Lung (tissue), 12 donors: ENCODE measurements around the gene CD300LF. TPM values are rescaled to one million over a fixed set of nuclear protein-coding genes. Genes with fewer than 3 reads are reported as not detected.
A peak's percentile ranks its signal among the peaks of the same experiment; 100 is the strongest.

Experiments
- ATAC-seq: fragments of 200-7000 bp; cut with Tn5 transposase; one replicate; pipeline ENCODE4 v1.9.1; 2020; ENCODE audit warnings: moderate number of reproducible peaks; ENCODE audit not compliant: insufficient read depth, low FRiP score
- DNase-seq, 3 donors: peaks; one replicate each; pipeline ENCODE4 v3.0.0-alpha.2; 2013 to 2017
- H3K27ac ChIP-seq, 2 donors: one replicate each; pipeline ENCODE4 v1.5.1; 2013; ENCODE audit warnings: mild to moderate bottlenecking in 2 of 2, moderate library complexity in 2 of 2, control low read depth in 1 of 2, inconsistent platforms in 1 of 2, low read depth in 1 of 2, low read length in 1 of 2
- H3K27me3 ChIP-seq, 3 donors: one replicate each; pipeline ENCODE4 v1.5.1; 2013; ENCODE audit warnings: low read length in 2 of 3; ENCODE audit not compliant: control insufficient read depth in 3 of 3, insufficient read depth in 3 of 3
- H3K36me3 ChIP-seq, 4 donors: one replicate each; pipeline ENCODE4 v1.5.1; 2013; ENCODE audit warnings: low read length in 4 of 4, mild to moderate bottlenecking in 1 of 4, moderate library complexity in 1 of 4; ENCODE audit not compliant: control insufficient read depth in 4 of 4, insufficient read depth in 4 of 4
- H3K4me1 ChIP-seq, 5 donors: one replicate each; pipeline ENCODE4 v1.5.1; 2013; ENCODE audit warnings: low read length in 5 of 5, mild to moderate bottlenecking in 2 of 5, moderate library complexity in 1 of 5; ENCODE audit not compliant: control insufficient read depth in 5 of 5, insufficient read depth in 5 of 5
- H3K4me3 ChIP-seq: one replicate; pipeline ENCODE4 v1.5.1; 2013; ENCODE audit warnings: mild to moderate bottlenecking, control low read depth, moderate library complexity
- H3K9ac ChIP-seq, 2 donors: one replicate each; pipeline ENCODE4 v1.5.1; 2013; ENCODE audit warnings: low read length in 2 of 2, control low read depth in 1 of 2; ENCODE audit not compliant: insufficient read depth in 1 of 2
- H3K9me3 ChIP-seq, 4 donors: one replicate each; pipeline ENCODE4 v1.5.1; 2013; ENCODE audit warnings: low read length in 3 of 4, mild to moderate bottlenecking in 1 of 4, moderate library complexity in 1 of 4; ENCODE audit not compliant: control insufficient read depth in 4 of 4, insufficient read depth in 3 of 4
- WGBS, 2 donors: extraction: QIAGEN DNeasy Blood & Tissue Kit; methylation state at CpG; one replicate each; pipeline ENCODE4 v1.1.7; 2013; 5-methylcytosine and 5-hydroxymethylcytosine counted together
- polyA plus RNA-seq, 2 donors: library from polyadenylated mRNA; stranded (reverse); fragments of 200-250 nt; gene quantifications; one replicate each; pipeline ENCODE4 v1.2.1, GENCODE V29; 2013
- total RNA-seq, 2 donors: library from RNA; depleted of rRNA in 1 of 2; stranded (reverse); fragments of >200 nt in 1 of 2; gene quantifications; one replicate each; pipeline ENCODE4 v1.2.1, GENCODE V29; 2014 to 2021
- TF ChIP-seq, protein P1 (sequence below): IDR thresholded peaks from 2 replicates; pipeline ENCODE4 v1.5.1; 2012; ENCODE audit warnings: mild to moderate bottlenecking; ENCODE audit errors: control extremely low read depth, extremely low read depth
- donor health status: control.
- donor health status: control.
- donor health status: Bipolar disorder and iron deficiency.
- donor health status: healthy.
- donor health status: DM: yes; HTN: yes; CAD: no.

The CD300LF gene
- total and polyA plus RNA-seq, 4 donors: 8.6 to 35.1 (median 26.2) TPM

DNA sequence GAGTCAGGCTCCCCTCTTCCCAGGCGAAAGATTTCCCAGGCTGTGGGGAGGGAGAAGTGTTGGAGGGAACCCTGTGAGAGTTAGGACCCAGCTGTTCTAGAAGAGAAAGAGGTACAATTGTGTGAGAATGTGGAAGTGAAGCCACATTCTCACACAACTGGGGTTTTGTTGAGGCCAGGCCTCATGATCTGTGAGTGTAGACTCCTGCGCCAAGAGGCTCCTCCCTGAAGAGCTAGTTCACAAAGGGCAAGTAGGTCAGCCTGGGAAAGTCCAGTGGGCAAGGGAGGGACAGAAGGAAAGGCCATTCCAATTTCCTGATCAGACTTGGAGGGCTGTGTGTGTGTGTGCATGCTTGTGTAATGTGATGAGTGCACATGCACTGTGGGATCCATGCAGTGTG, 15.2 kb downstream of the CD300LF start:
- Histone ChIP-seq H3K27ac (no peak overlapping the region), H3K4me3 (no peak overlapping the region), H3K9ac (no peak overlapping the region), H3K27me3 (peaks cover 0 to 4% (median 0%) of the 10 kb centered on the region in 3 donors), H3K36me3 (no peaks in the 10 kb centered on the region), H3K9me3 (peaks cover 0 to 2% (median 0%) of the 10 kb centered on the region in 4 donors), H3K4me1 (no peaks in the 10 kb centered on the region)
- DNase-seq (no peak), ATAC-seq (no peak)
- TF ChIP-seq, protein P1, sequence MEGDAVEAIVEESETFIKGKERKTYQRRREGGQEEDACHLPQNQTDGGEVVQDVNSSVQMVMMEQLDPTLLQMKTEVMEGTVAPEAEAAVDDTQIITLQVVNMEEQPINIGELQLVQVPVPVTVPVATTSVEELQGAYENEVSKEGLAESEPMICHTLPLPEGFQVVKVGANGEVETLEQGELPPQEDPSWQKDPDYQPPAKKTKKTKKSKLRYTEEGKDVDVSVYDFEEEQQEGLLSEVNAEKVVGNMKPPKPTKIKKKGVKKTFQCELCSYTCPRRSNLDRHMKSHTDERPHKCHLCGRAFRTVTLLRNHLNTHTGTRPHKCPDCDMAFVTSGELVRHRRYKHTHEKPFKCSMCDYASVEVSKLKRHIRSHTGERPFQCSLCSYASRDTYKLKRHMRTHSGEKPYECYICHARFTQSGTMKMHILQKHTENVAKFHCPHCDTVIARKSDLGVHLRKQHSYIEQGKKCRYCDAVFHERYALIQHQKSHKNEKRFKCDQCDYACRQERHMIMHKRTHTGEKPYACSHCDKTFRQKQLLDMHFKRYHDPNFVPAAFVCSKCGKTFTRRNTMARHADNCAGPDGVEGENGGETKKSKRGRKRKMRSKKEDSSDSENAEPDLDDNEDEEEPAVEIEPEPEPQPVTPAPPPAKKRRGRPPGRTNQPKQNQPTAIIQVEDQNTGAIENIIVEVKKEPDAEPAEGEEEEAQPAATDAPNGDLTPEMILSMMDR: no peak
- WGBS, 2 donors: 85 to 90% methylated on average over 2 of the region's 2 CpGs

DNA sequence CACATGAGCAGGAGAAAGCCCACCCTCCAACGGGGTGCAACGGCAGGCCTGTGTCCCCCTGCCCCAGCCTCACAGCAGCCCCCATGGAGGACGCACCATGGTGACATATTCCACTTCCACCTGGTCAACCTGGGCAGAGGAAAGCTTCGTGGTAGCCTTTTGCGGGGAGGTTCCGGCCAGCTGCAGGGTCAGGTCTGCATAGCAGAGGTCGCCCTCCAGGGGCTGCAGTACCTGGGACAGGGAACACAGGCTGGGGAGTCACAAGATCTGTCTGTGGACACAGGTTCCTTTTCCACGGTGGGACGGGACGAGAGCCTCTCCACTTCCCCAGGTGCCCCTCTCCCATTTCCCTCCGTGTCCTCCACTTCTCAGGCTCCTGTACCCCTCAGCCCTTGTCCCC, 17.1 kb downstream of the CD300LF start:
- Histone ChIP-seq H3K4me1 (no peaks in the 10 kb centered on the region), H3K36me3 (no peaks in the 10 kb centered on the region), H3K27me3 (peaks cover 0 to 4% (median 0%) of the 10 kb centered on the region in 3 donors), H3K4me3 (no peak overlapping the region), H3K27ac (no peak overlapping the region), H3K9me3 (peaks cover 0 to 2% (median 0%) of the 10 kb centered on the region in 4 donors), H3K9ac (no peak overlapping the region)
- DNase-seq (no peak), ATAC-seq (no peak)
- 85 to 89% methylated on average over 11 of the region's 11 CpGs for WGBS, 2 donors
- TF ChIP-seq, protein P1: no peak

- Histone ChIP-seq H3K27ac (no peak overlapping the region), H3K9ac (no peak overlapping the region), H3K9me3 (peaks cover 0 to 2% (median 0%) of the 10 kb centered on the region in 4 donors), H3K36me3 (no peaks in the 10 kb centered on the region), H3K27me3 (peaks cover 0 to 4% (median 0%) of the 10 kb centered on the region in 3 donors), H3K4me3 (no peak overlapping the region), H3K4me1 (no peaks in the 10 kb centered on the region)
- 85 to 92% methylated on average over 4 of the region's 4 CpGs for WGBS, 2 donors
- TF ChIP-seq, protein P1: no peak
- ATAC-seq (no peak), DNase-seq (no peak)
These were observed 18.6 kb downstream of the CD300LF start for GRCh38 chr17:74694081-74694480.

DNA sequence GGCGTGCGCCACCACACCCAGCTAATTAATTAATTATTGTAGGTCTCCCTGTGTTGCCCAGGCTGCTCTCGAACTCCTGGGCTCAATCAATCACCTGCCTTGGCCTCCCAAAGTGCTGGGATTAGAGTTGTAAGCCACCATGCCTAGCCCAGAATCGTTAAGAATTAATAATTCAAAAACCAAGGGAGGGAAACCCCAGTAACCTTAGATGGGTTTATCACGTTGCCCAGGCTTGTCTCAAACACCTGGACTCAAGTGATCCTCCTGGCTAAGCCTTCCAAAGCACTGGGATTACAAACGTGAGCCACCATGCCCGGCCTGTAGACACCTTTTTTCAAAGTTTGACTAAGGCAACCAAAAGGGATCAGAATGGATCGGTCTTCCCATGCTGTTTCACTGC, 21.6 kb downstream of the CD300LF start:
- H3K27me3 ChIP-seq: peaks cover 0 to 2% (median 0%) of the 10 kb centered on the region in 3 donors
- TF ChIP-seq, protein P1: no peak
- 76 to 82% methylated on average over 8 of the region's 8 CpGs for WGBS, 2 donors
- ATAC-seq: no peak
- H3K36me3 ChIP-seq: no peaks in the 10 kb centered on the region
- no peak overlapping the region for H3K9ac ChIP-seq
- H3K4me1 ChIP-seq: no peaks in the 10 kb centered on the region
- H3K27ac ChIP-seq: peak overlapping the region in 1 of 2 donors; percentile 35
- no peak overlapping the region for H3K4me3 ChIP-seq
- no peaks in the 10 kb centered on the region for H3K9me3 ChIP-seq
- DNase-seq: no peak
